Peyer's patch (tissue), 4 donors: ENCODE data around the gene OTOS. TPM values are rescaled to one million over a fixed set of nuclear protein-coding genes. Genes with fewer than 3 reads are reported as not detected.

ENCODE experiments used
- DNase-seq, 3 donors: peaks; one replicate each; pipeline ENCODE4 v3.0.0-alpha.2; 2017 to 2019
- H3K27ac ChIP-seq, 4 donors: fragments of 200-600 bp; sonication (generic); one replicate each; pipeline ENCODE4 v1.5.1; 2016 to 2019
- H3K27me3 ChIP-seq, 2 donors: fragments of 200-600 bp; sonication (generic); one replicate each; pipeline ENCODE4 v1.5.1; 2019
- H3K36me3 ChIP-seq, 3 donors: fragments of 200-600 bp; sonication (generic); one replicate each; pipeline ENCODE4 v1.5.1; 2016 to 2019
- H3K4me1 ChIP-seq, 4 donors: fragments of 200-600 bp; sonication (generic); one replicate each; pipeline ENCODE4 v1.5.1; 2016 to 2019
- H3K4me3 ChIP-seq, 4 donors: fragments of 200-600 bp; sonication (generic); 1 replicate in 3 of 4; 2 replicates in 1 of 4; pipeline ENCODE4 v1.5.1; 2016 to 2019; ENCODE audit warnings: mild to moderate bottlenecking in 1 of 4
- H3K9me3 ChIP-seq, 4 donors: fragments of 200-600 bp; sonication (generic); one replicate each; pipeline ENCODE4 v1.5.1; 2016 to 2019; ENCODE audit warnings: mild to moderate bottlenecking in 1 of 4
- POLR2A ChIP-seq, 2 donors: fragments of 450-650 bp; IDR thresholded peaks; one replicate each; pipeline ENCODE4 v1.5.1; 2017; ENCODE audit warnings: antibody characterized with exemption in 2 of 2, mild to moderate bottlenecking in 2 of 2, moderate library complexity in 2 of 2
- total RNA-seq, 4 donors: library from RNA; depleted of rRNA; stranded (reverse); fragments of >200 nt; gene quantifications; one replicate each; pipeline ENCODE4 v1.1.0, GENCODE V29; 2016
- TF ChIP-seq, protein P1 (sequence below), 6 experiments: fragments of 450-650 bp in 4 of 6; fragments of 200-600 bp in 2 of 6; sonication (generic) in 1 of 6; IDR thresholded peaks; one replicate each; pipeline ENCODE4 v1.5.1; 2017 to 2019; ENCODE audit warnings: antibody characterized with exemption in 6 of 6, mild to moderate bottlenecking in 3 of 6, moderate library complexity in 1 of 6

Gene OTOS
- total RNA-seq, 4 donors from 2014 or later: not detected

- no peaks in the 10 kb centered on the region for H3K36me3 ChIP-seq
- H3K27me3 ChIP-seq: no peaks in the 10 kb centered on the region
- no peak overlapping the region for H3K27ac ChIP-seq
- peak in 2 of 3 donors; percentile 17 to 20 for DNase-seq
- TF ChIP-seq, protein P1, sequence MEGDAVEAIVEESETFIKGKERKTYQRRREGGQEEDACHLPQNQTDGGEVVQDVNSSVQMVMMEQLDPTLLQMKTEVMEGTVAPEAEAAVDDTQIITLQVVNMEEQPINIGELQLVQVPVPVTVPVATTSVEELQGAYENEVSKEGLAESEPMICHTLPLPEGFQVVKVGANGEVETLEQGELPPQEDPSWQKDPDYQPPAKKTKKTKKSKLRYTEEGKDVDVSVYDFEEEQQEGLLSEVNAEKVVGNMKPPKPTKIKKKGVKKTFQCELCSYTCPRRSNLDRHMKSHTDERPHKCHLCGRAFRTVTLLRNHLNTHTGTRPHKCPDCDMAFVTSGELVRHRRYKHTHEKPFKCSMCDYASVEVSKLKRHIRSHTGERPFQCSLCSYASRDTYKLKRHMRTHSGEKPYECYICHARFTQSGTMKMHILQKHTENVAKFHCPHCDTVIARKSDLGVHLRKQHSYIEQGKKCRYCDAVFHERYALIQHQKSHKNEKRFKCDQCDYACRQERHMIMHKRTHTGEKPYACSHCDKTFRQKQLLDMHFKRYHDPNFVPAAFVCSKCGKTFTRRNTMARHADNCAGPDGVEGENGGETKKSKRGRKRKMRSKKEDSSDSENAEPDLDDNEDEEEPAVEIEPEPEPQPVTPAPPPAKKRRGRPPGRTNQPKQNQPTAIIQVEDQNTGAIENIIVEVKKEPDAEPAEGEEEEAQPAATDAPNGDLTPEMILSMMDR (IDR thresholded peaks at IDR 0.05): no peak
- no peak for TF ChIP-seq POLR2A (IDR thresholded peaks at IDR 0.05)
- peaks cover 0 to 7% (median 0%) of the 10 kb centered on the region in 4 donors for H3K4me1 ChIP-seq
- no peak overlapping the region for H3K4me3 ChIP-seq
- H3K9me3 ChIP-seq: no peaks in the 10 kb centered on the region
These were observed 1.3 kb upstream of the OTOS start for GRCh38 chr2:240141736-240142135.

DNA sequence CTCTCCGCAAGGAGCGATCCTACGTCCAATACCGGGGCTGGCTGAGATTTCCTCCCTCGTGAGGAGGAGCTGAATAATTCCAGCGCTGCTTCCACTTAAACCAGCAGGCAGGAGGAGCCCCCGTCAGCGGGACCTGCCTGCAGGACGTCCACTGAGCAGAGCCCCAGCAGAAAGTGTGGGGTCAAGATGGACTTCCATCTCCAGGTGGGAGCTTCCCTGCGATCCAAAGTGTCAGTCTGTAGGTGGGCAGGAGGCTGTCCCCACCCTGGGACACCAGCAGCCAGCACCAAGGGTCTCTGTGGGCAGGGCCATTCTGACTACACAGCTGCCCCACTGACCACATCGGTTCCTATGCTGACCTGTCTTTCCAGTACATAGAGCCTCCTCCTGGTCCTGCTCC is 462 bp upstream of the OTOS start:
- Histone ChIP-seq H3K4me1 (peaks cover 0 to 9% (median 0%) of the 10 kb centered on the region in 4 donors), H3K27me3 (no peaks in the 10 kb centered on the region), H3K36me3 (no peaks in the 10 kb centered on the region), H3K9me3 (no peaks in the 10 kb centered on the region), H3K4me3 (no peak overlapping the region), H3K27ac (no peak overlapping the region)
- DNase-seq: peak in 1 of 3 donors; percentile 19
- TF ChIP-seq POLR2A (IDR thresholded peaks at IDR 0.05): no peak
- TF ChIP-seq, protein P1 (IDR thresholded peaks at IDR 0.05): no peak

GRCh38 chr2:240139666-240140393 is 628 bp downstream of the OTOS start:
- TF ChIP-seq, protein P1 (IDR thresholded peaks at IDR 0.05): no peak
- TF ChIP-seq POLR2A (IDR thresholded peaks at IDR 0.05): no peak

DNA sequence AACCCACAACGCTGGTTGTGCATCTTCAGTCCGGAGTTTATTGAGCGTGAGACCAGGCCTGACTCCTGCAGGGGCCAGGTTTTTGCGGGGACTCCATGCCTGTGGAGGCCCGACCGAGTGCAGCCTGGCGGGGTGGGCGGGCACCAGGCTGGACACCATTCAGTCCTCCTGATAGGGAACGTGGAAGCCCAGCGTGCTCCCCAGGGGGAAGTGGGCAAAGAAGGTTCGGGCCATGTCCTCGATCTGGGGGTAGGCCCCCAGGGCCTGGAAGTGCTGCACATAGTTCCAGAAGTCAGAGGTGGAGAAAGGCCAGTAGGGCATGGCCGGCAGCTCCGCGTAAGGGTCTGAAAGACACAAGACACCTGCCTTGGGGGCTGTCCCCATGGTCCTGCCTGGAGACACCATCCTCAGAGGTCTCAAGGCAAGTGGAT is 1.4 kb downstream of the OTOS start:
- H3K4me3 ChIP-seq: no peak overlapping the region
- H3K36me3 ChIP-seq: no peaks in the 10 kb centered on the region
- no peaks in the 10 kb centered on the region for H3K27me3 ChIP-seq
- TF ChIP-seq POLR2A (IDR thresholded peaks at IDR 0.05): no peak
- TF ChIP-seq, protein P1 (IDR thresholded peaks at IDR 0.05): no peak
- no peak overlapping the region for H3K27ac ChIP-seq
- peak in 1 of 3 donors; percentile 32 for DNase-seq
- no peaks in the 10 kb centered on the region for H3K9me3 ChIP-seq
- peaks cover 0 to 20% (median 7%) of the 10 kb centered on the region in 4 donors for H3K4me1 ChIP-seq

More at GRCh38 chr2:240139666-240140393, 628 bp downstream of the OTOS start:
- Histone ChIP-seq H3K27ac (no peak overlapping the region), H3K4me1 (peaks cover 0 to 17% (median 7%) of the 10 kb centered on the region in 4 donors), H3K27me3 (no peaks in the 10 kb centered on the region), H3K4me3 (no peak overlapping the region), H3K9me3 (no peaks in the 10 kb centered on the region), H3K36me3 (no peaks in the 10 kb centered on the region)
- DNase-seq: peak in 2 of 3 donors; percentile 26 to 41

- Histone ChIP-seq H3K4me1 (peaks cover 0 to 15% (median 7%) of the 10 kb centered on the region in 4 donors), H3K27me3 (no peaks in the 10 kb centered on the region), H3K36me3 (peaks cover 0 to 2% (median 0%) of the 10 kb centered on the region in 3 donors), H3K27ac (no peak overlapping the region), H3K4me3 (no peak overlapping the region), H3K9me3 (no peaks in the 10 kb centered on the region)
- DNase-seq: peak in 1 of 3 donors; percentile 36
- TF ChIP-seq, protein P1 (IDR thresholded peaks at IDR 0.05): no peak
- TF ChIP-seq POLR2A (IDR thresholded peaks at IDR 0.05): no peak
These were observed 2.0 kb downstream of the OTOS start for GRCh38 chr2:240138254-240138984.
